ENCODE measurements around the gene NDE1. TPM values are rescaled to one million over a fixed set of nuclear protein-coding genes. Genes with fewer than 3 reads are reported as not detected.

NDE1 gene
- total RNA-seq, 1 experiment from 2014 or later: 162 TPM

GRCh38 chr16:15674571-15674970, 24.5 kb downstream of the NDE1 start:
- Mint-ChIP-seq H3K27ac (ENCODE audit: low read depth, unreplicated experiment) (peak overlapping the region; percentile 99), H3K27me3 (ENCODE audit: insufficient read depth, unreplicated experiment) (no peaks in the 10 kb centered on the region), H3K4me3 (ENCODE audit: unreplicated experiment) (no peak overlapping the region), H3K9me3 (ENCODE audit: unreplicated experiment) (no peaks in the 10 kb centered on the region), H3K4me1 (ENCODE audit: insufficient read depth, unreplicated experiment) (peaks cover 30% of the 10 kb centered on the region), H3K36me3 (ENCODE audit: insufficient read depth, unreplicated experiment) (peaks cover 65% of the 10 kb centered on the region)
- CTCF ChIA-PET: no interaction called here
- no TSS peak for BruUV-seq (replicated peaks)
- no peak for TF ChIP-seq CTCF (IDR thresholded peaks at IDR 0.05; ENCODE audit: unreplicated experiment)
- no peak for DNase-seq (ENCODE audit: unreplicated experiment)
- intact Hi-C loops (cut with micrococcal nuclease): no loop called here
- POLR2A ChIA-PET: interaction anchor here (0.7 to 7.2 kb wide), 3 partner anchors 22 to 504 kb away, joined by 4 to 173 read pairs (median 106); partner anchors contain the start of genes MARF1 and NDE1

GRCh38 chr16:15676506-15676905, 26.5 kb downstream of the NDE1 start:
- CTCF ChIA-PET: no interaction called here
- intact Hi-C loops (cut with micrococcal nuclease): no loop called here
- no peak for TF ChIP-seq CTCF (IDR thresholded peaks at IDR 0.05; ENCODE audit: unreplicated experiment)
- H3K36me3 Mint-ChIP-seq (ENCODE audit: insufficient read depth, unreplicated experiment): peaks cover 65% of the 10 kb centered on the region
- H3K27me3 Mint-ChIP-seq (ENCODE audit: insufficient read depth, unreplicated experiment): no peaks in the 10 kb centered on the region
- no peaks in the 10 kb centered on the region for H3K9me3 Mint-ChIP-seq (ENCODE audit: unreplicated experiment)
- H3K4me3 Mint-ChIP-seq (ENCODE audit: unreplicated experiment): no peak overlapping the region
- peaks cover 20% of the 10 kb centered on the region for H3K4me1 Mint-ChIP-seq (ENCODE audit: insufficient read depth, unreplicated experiment)
- BruUV-seq (replicated peaks): no TSS peak
- no peak overlapping the region for H3K27ac Mint-ChIP-seq (ENCODE audit: low read depth, unreplicated experiment)
- POLR2A ChIA-PET: interaction anchor here (0.7 kb wide), 1 partner anchor 32 kb away, joined by 4 read pairs; no protein-coding TSS in a partner anchor
- no peak for DNase-seq (ENCODE audit: unreplicated experiment)

GRCh38 chr16:15677447-15677846, 27.4 kb downstream of the NDE1 start:
- ChIA-PET CTCF (interaction anchor here (0.7 kb wide), 1 partner anchor 25 kb away, joined by 3 read pairs; no protein-coding TSS in a partner anchor), POLR2A (no interaction called here)
- Mint-ChIP-seq H3K9me3 (ENCODE audit: unreplicated experiment) (no peaks in the 10 kb centered on the region), H3K27me3 (ENCODE audit: insufficient read depth, unreplicated experiment) (no peaks in the 10 kb centered on the region), H3K4me1 (ENCODE audit: insufficient read depth, unreplicated experiment) (peaks cover 19% of the 10 kb centered on the region), H3K36me3 (ENCODE audit: insufficient read depth, unreplicated experiment) (peaks cover 71% of the 10 kb centered on the region), H3K4me3 (ENCODE audit: unreplicated experiment) (no peak overlapping the region), H3K27ac (ENCODE audit: low read depth, unreplicated experiment) (peak overlapping the region; percentile 17)
- no TSS peak for BruUV-seq (replicated peaks)
- no peak for TF ChIP-seq CTCF (IDR thresholded peaks at IDR 0.05; ENCODE audit: unreplicated experiment)
- intact Hi-C loops (cut with micrococcal nuclease): no loop called here
- no peak for DNase-seq (ENCODE audit: unreplicated experiment)

- H3K27ac Mint-ChIP-seq (ENCODE audit: low read depth, unreplicated experiment): no peak overlapping the region
- intact Hi-C loops (cut with micrococcal nuclease): loop anchor here (1.0 kb wide), 1 partner anchor 40 kb away; no protein-coding TSS in a partner anchor
- BruUV-seq (replicated peaks): no TSS peak
These were observed 32.1 kb downstream of the NDE1 start for GRCh38 chr16:15682105-15682570.

More at GRCh38 chr16:15682105-15682570, 32.1 kb downstream of the NDE1 start:
- H3K4me1 Mint-ChIP-seq (ENCODE audit: insufficient read depth, unreplicated experiment): no peaks in the 10 kb centered on the region
- no peak overlapping the region for H3K4me3 Mint-ChIP-seq (ENCODE audit: unreplicated experiment)
- no peaks in the 10 kb centered on the region for H3K9me3 Mint-ChIP-seq (ENCODE audit: unreplicated experiment)
- H3K27me3 Mint-ChIP-seq (ENCODE audit: insufficient read depth, unreplicated experiment): no peaks in the 10 kb centered on the region
- peak; percentile 44 for TF ChIP-seq CTCF (IDR thresholded peaks at IDR 0.05; ENCODE audit: unreplicated experiment)
- H3K36me3 Mint-ChIP-seq (ENCODE audit: insufficient read depth, unreplicated experiment): peaks cover 82% of the 10 kb centered on the region
- DNase-seq (ENCODE audit: unreplicated experiment): peak; percentile 82
- POLR2A ChIA-PET: interaction anchor here (0.5 to 6.0 kb wide), 7 partner anchors 10 to 38 kb away, joined by 3 to 80 read pairs (median 8); partner anchors contain the start of genes MARF1 and NDE1
- CTCF ChIA-PET: interaction anchor here (0.6 to 3.0 kb wide), 11 partner anchors 10 to 1357 kb away, joined by 3 to 18 read pairs (median 4); no protein-coding TSS in a partner anchor

All from MCF 10A (cell line).